Keratinocyte (primary cell): ENCODE data around the gene SLC22A3. TPM values are rescaled to one million over a fixed set of nuclear protein-coding genes. Genes with fewer than 3 reads are reported as not detected.

Experiments used
- DNase-seq: peaks from one replicate; pipeline ENCODE4 v3.0.0-alpha.2; 2011; ENCODE audit warnings: low read depth, missing footprints, low spot score
- FAIRE-seq: peaks from 2 replicates; lab custom pipeline; 2011; peaks lifted over from hg19 to GRCh38; lab: Jason Lieb, UNC
- H2AFZ ChIP-seq: 2 replicates; pipeline ENCODE4 v1.6.0; 2012; ENCODE audit warnings: low read length, control low read depth, inconsistent platforms; ENCODE audit not compliant: control insufficient read depth
- H3K27ac ChIP-seq: 2 replicates; pipeline ENCODE4 v1.5.1; 2011; ENCODE audit warnings: low read length; ENCODE audit not compliant: control insufficient read depth, insufficient read depth
- H3K27me3 ChIP-seq: 3 replicates; pipeline ENCODE4 v1.6.0; 2011; ENCODE audit warnings: low read length; ENCODE audit not compliant: control insufficient read depth, insufficient read depth; ENCODE audit errors: extremely low read depth
- H3K36me3 ChIP-seq, 2 experiments: 2 replicates in 1 of 2; 3 replicates in 1 of 2; pipeline ENCODE4 v1.5.1; 2011; ENCODE audit warnings: low read length in 2 of 2, mild to moderate bottlenecking in 1 of 2; ENCODE audit not compliant: control insufficient read depth in 2 of 2, insufficient read depth in 2 of 2; ENCODE audit errors: extremely low read depth in 1 of 2
- H3K4me1 ChIP-seq: 3 replicates; pipeline ENCODE4 v1.5.1; 2011; ENCODE audit warnings: low read length; ENCODE audit not compliant: control insufficient read depth, insufficient read depth; ENCODE audit errors: extremely low read depth
- H3K4me2 ChIP-seq: 3 replicates; pipeline ENCODE4 v1.6.0; 2011; ENCODE audit warnings: low read depth, low read length; ENCODE audit not compliant: control insufficient read depth, insufficient read depth; ENCODE audit errors: extremely low read depth
- H3K4me3 ChIP-seq, 3 experiments: fragments of 200-600 bp in 1 of 3; sonication (generic) in 1 of 3; 2 replicates in 2 of 3; 3 replicates in 1 of 3; pipeline ENCODE4 v1.5.1; 2011 to 2016; ENCODE audit warnings: low read length in 3 of 3, mild to moderate bottlenecking in 3 of 3, control low read depth in 2 of 3, inconsistent platforms in 1 of 3, low read depth in 1 of 3, mixed read lengths in 1 of 3, mixed run types in 1 of 3, moderate library complexity in 1 of 3; ENCODE audit not compliant: control insufficient read depth in 2 of 3, insufficient read depth in 2 of 3; ENCODE audit errors: extremely low read depth in 1 of 3
- H3K79me2 ChIP-seq: 2 replicates; pipeline ENCODE4 v1.6.0; 2012; ENCODE audit warnings: low read length; ENCODE audit not compliant: control insufficient read depth, insufficient read depth
- H3K9ac ChIP-seq: 3 replicates; pipeline ENCODE4 v1.6.0; 2011; ENCODE audit warnings: low read length; ENCODE audit not compliant: control insufficient read depth, insufficient read depth; ENCODE audit errors: extremely low read depth
- H3K9me1 ChIP-seq: 3 replicates; pipeline ENCODE4 v1.6.0; 2011; ENCODE audit warnings: low read length; ENCODE audit not compliant: control insufficient read depth, insufficient read depth; ENCODE audit errors: extremely low read depth
- H3K9me3 ChIP-seq: 2 replicates; pipeline ENCODE4 v1.5.1; 2012; ENCODE audit warnings: low read depth, low read length; ENCODE audit not compliant: control insufficient read depth
- H4K20me1 ChIP-seq: 3 replicates; pipeline ENCODE4 v1.6.0; 2011; ENCODE audit warnings: low read length; ENCODE audit not compliant: control insufficient read depth, insufficient read depth; ENCODE audit errors: extremely low read depth
- EZH2 ChIP-seq: IDR thresholded peaks from one replicate; pipeline ENCODE4 v1.6.1; 2012; ENCODE audit warnings: inconsistent platforms, mild to moderate bottlenecking, low read length, moderate library complexity
- dilution Hi-C: fragments of 300-500 bp; cut with MboI; formaldehyde crosslinking; loops from one replicate; pipeline ENCODE4 v1.7.0; 2020; ENCODE audit warnings: low sequenced_read_pairs; ENCODE audit not compliant: extremely low pct_ligation_motif_present
- polyA plus RNA-seq, 5 experiments: library from polyadenylated mRNA; depleted of rRNA in 3 of 5; stranded (reverse) in 3 of 5; stranded (forward) in 1 of 5; unstranded in 1 of 5; fragments of >200 nt; gene quantifications; 1 replicate in 1 of 5; 2 replicates in 3 of 5; 3 replicates in 1 of 5; pipeline versions ENCODE4 v1.2.1 to v1.2.3, GENCODE V29; 2011 to 2012; ENCODE audit warnings: missing spikeins in 2 of 5, low read depth in 1 of 5, low replicate concordance in 1 of 5
- TF ChIP-seq, protein P1 (sequence below), 3 experiments: IDR thresholded peaks in 1 of 3; conservative IDR thresholded peaks in 1 of 3; optimal IDR thresholded peaks in 1 of 3; 2 replicates in 2 of 3; 3 replicates in 1 of 3; pipeline versions ENCODE3 to v1.5.1; 2011; ENCODE audit warnings: low read length in 3 of 3, mild to moderate bottlenecking in 3 of 3, moderate library complexity in 2 of 3, control low read depth in 1 of 3, inconsistent platforms in 1 of 3; ENCODE audit not compliant: insufficient read depth in 2 of 3; ENCODE audit errors: extremely low read depth in 1 of 3

The SLC22A3 gene
- polyA plus RNA-seq, 1 donor (not counting 4 experiments of a cell fraction or from before 2014, with no cell fraction given): 1.8 TPM

DNA sequence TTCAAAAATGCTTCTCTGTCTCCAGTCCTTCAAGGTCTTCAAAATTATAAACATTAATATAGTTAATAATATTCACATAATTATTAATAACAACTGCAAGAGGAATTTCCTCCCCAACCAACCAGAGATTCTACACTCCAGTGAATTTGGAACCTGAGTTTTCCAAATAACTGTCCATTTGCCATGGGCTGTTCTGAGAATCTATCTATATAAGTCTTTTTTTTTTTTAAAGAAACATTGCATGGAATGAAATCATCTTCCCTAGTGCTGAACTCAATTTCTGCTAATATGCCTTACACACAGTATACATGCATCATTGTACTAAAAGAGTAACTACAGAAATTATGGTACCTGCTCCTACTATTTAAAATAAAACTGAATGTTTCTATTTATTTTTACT, 113.9 kb downstream of the SLC22A3 start:
- Histone ChIP-seq H3K9me1 (no peaks in the 10 kb centered on the region), H3K4me1 (peaks cover 19% of the 10 kb centered on the region), H3K27ac (no peak overlapping the region), H4K20me1 (no peaks in the 10 kb centered on the region), H3K4me2 (peak overlapping the region; percentile 60), H3K79me2 (no peaks in the 10 kb centered on the region), H3K4me3 (peak overlapping the region in 1 of 3 experiments; percentile 34), H3K9me3 (no peaks in the 10 kb centered on the region), H2AFZ (no peak overlapping the region), H3K27me3 (no peaks in the 10 kb centered on the region), H3K9ac (no peak overlapping the region), H3K36me3 (no peaks in the 10 kb centered on the region)
- FAIRE-seq (no peak), DNase-seq (no peak)
- dilution Hi-C loops: no loop called here
- TF ChIP-seq, protein P1, sequence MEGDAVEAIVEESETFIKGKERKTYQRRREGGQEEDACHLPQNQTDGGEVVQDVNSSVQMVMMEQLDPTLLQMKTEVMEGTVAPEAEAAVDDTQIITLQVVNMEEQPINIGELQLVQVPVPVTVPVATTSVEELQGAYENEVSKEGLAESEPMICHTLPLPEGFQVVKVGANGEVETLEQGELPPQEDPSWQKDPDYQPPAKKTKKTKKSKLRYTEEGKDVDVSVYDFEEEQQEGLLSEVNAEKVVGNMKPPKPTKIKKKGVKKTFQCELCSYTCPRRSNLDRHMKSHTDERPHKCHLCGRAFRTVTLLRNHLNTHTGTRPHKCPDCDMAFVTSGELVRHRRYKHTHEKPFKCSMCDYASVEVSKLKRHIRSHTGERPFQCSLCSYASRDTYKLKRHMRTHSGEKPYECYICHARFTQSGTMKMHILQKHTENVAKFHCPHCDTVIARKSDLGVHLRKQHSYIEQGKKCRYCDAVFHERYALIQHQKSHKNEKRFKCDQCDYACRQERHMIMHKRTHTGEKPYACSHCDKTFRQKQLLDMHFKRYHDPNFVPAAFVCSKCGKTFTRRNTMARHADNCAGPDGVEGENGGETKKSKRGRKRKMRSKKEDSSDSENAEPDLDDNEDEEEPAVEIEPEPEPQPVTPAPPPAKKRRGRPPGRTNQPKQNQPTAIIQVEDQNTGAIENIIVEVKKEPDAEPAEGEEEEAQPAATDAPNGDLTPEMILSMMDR (optimal IDR thresholded peaks at IDR 0.05 in 1 of 3, IDR thresholded peaks at IDR 0.05 in 1 of 3, conservative IDR thresholded peaks at IDR 0.05 in 1 of 3; ENCODE audit: extremely low read depth in 1 of 3, insufficient read depth in 2 of 3, low read length in 3 of 3): no peak
- TF ChIP-seq EZH2: no peak

GRCh38 chr6:160462551-160463109, 114.5 kb downstream of the SLC22A3 start:
- no peaks in the 10 kb centered on the region for H3K79me2 ChIP-seq
- H3K9me3 ChIP-seq: no peaks in the 10 kb centered on the region
- peaks cover 19% of the 10 kb centered on the region for H3K4me1 ChIP-seq
- peak; percentile 98 for FAIRE-seq
- no peak overlapping the region for H3K9ac ChIP-seq
- no peaks in the 10 kb centered on the region for H3K27me3 ChIP-seq
- peak overlapping the region; percentile 60 for H3K4me2 ChIP-seq
- H3K4me3 ChIP-seq: no peak overlapping the region
- dilution Hi-C loops: no loop called here
- H3K36me3 ChIP-seq: no peaks in the 10 kb centered on the region
- TF ChIP-seq, protein P1 (optimal IDR thresholded peaks at IDR 0.05 in 1 of 3, IDR thresholded peaks at IDR 0.05 in 1 of 3, conservative IDR thresholded peaks at IDR 0.05 in 1 of 3; ENCODE audit: extremely low read depth in 1 of 3, insufficient read depth in 2 of 3, low read length in 3 of 3): no peak
- no peak for TF ChIP-seq EZH2
- no peaks in the 10 kb centered on the region for H4K20me1 ChIP-seq
- no peak overlapping the region for H2AFZ ChIP-seq
- H3K27ac ChIP-seq: peak overlapping the region; percentile 21
- DNase-seq: peak; percentile 41
- H3K9me1 ChIP-seq: no peaks in the 10 kb centered on the region
